A549 (cell line): Measurements from ENCODE around the gene SKAP1.

Experiments
- CTCF ChIP-seq: fragments of >200 bp; sonication (Bioruptor Twin); formaldehyde crosslinking; IDR thresholded peaks from 3 replicates; pipeline ENCODE4 v1.5.1; 2016
- ELK1 ChIP-seq: fragments of 150-350 bp; IDR thresholded peaks from 2 replicates; pipeline ENCODE4 v1.6.1; 2014; ENCODE audit warnings: low read depth, mild to moderate bottlenecking, low read length
- HOXA7 ChIP-seq: fragments of 250-450 bp; sonication (Bioruptor Pico); IDR thresholded peaks from 2 replicates; pipeline ENCODE4 v1.5.0; 2020; ENCODE audit warnings: mild to moderate bottlenecking, moderate library complexity
- MAFK ChIP-seq: fragments of 450-650 bp; IDR thresholded peaks from 2 replicates; pipeline ENCODE4 v1.6.1; 2014; ENCODE audit not compliant: partially characterized antibody
- PHF8 ChIP-seq: fragments of 200-600 bp; sonication (generic); IDR thresholded peaks from 2 replicates; pipeline ENCODE4 v1.6.1; 2016; ENCODE audit warnings: low read depth, mild to moderate bottlenecking, antibody characterized with exemption, moderate library complexity, borderline replicate concordance
- POLR2A ChIP-seq: IDR thresholded peaks from 2 replicates; pipeline ENCODE4 v1.6.1; 2012; ENCODE audit warnings: mild to moderate bottlenecking, low read length
- RFX5 ChIP-seq: fragments of 450-650 bp; IDR thresholded peaks from 2 replicates; pipeline ENCODE4 v1.7.1; 2014; ENCODE audit warnings: antibody characterized with exemption, mild to moderate bottlenecking, moderate library complexity
- USF2 ChIP-seq: fragments of 450-650 bp; IDR thresholded peaks from 2 replicates; pipeline ENCODE4 v1.6.1; 2014; ENCODE audit warnings: antibody characterized with exemption

- TF ChIP-seq PHF8 (no peak), ELK1 (no peak), MAFK (no peak), POLR2A (no peak), CTCF (no peak), USF2 (no peak), RFX5 (no peak), HOXA7 (no peak)
These were observed 218.2 kb downstream of the SKAP1 start for GRCh38 chr17:48211787-48212186.
